HG03565 (cell line): ENCODE results near the gene TSPO2.

ENCODE experiments used
- ATAC-seq: cut with Tn5 transposase; IDR thresholded peaks from one replicate; pipeline ENCODE4 v1.9.1; 2021; ENCODE audit warnings: mild to moderate bottlenecking, moderate library complexity; ENCODE audit not compliant: unreplicated experiment

Gene TSPO2

GRCh38 chr6:41073203-41073967, 31.1 kb downstream of the TSPO2 start:
- no peak for ATAC-seq

- ATAC-seq: no peak
Measured at GRCh38 chr6:41073968-41074691, 31.9 kb downstream of the TSPO2 start.

GRCh38 chr6:41074692-41075436, 32.6 kb downstream of the TSPO2 start:
- no peak for ATAC-seq

- ATAC-seq: no peak
Measured at GRCh38 chr6:41075651-41076626, 33.7 kb downstream of the TSPO2 start.

- ATAC-seq: no peak
Measured at GRCh38 chr6:41077536-41077935, 35.3 kb downstream of the TSPO2 start.

GRCh38 chr6:41078101-41078500, 35.8 kb downstream of the TSPO2 start:
- no peak for ATAC-seq

- no peak for ATAC-seq
Measured at GRCh38 chr6:41079080-41079479, 36.8 kb downstream of the TSPO2 start.

- no peak for ATAC-seq
Measured at GRCh38 chr6:41080621-41081020, 38.4 kb downstream of the TSPO2 start.

GRCh38 chr6:41083072-41083471, 40.8 kb downstream of the TSPO2 start:
- no peak for ATAC-seq

- no peak for ATAC-seq
Measured at GRCh38 chr6:41085182-41085581, 42.9 kb downstream of the TSPO2 start.

- no peak for ATAC-seq
Measured at GRCh38 chr6:41088451-41088850, 46.2 kb downstream of the TSPO2 start.

GRCh38 chr6:41090841-41091761, 48.8 kb downstream of the TSPO2 start:
- no peak for ATAC-seq

GRCh38 chr6:41092421-41093140, 50.3 kb downstream of the TSPO2 start:
- ATAC-seq: no peak

GRCh38 chr6:41093729-41094128, 51.5 kb downstream of the TSPO2 start:
- no peak for ATAC-seq
